Esophagus (tissue), 2 donors: Measurements from ENCODE around the gene LOXHD1. TPM values are rescaled to one million over a fixed set of nuclear protein-coding genes. Genes with fewer than 3 reads are reported as not detected.

Experiments
- H3K27ac ChIP-seq, 2 donors: one replicate each; pipeline ENCODE4 v1.5.1; 2013; ENCODE audit warnings: low read depth in 2 of 2, mild to moderate bottlenecking in 2 of 2, inconsistent platforms in 1 of 2, low read length in 1 of 2, moderate library complexity in 1 of 2
- H3K27me3 ChIP-seq, 2 donors: one replicate each; pipeline ENCODE4 v1.6.1; 2013; ENCODE audit warnings: low read length in 2 of 2, control low read depth in 1 of 2, mild to moderate bottlenecking in 1 of 2; ENCODE audit not compliant: insufficient read depth in 2 of 2, control insufficient read depth in 1 of 2
- H3K36me3 ChIP-seq, 2 donors: one replicate each; pipeline ENCODE4 v1.6.1; 2013; ENCODE audit warnings: low read length in 1 of 2; ENCODE audit not compliant: control insufficient read depth in 2 of 2, insufficient read depth in 2 of 2
- H3K4me1 ChIP-seq, 2 donors: one replicate each; pipeline ENCODE4 v1.6.1; 2013; ENCODE audit warnings: low read length in 1 of 2; ENCODE audit not compliant: control insufficient read depth in 2 of 2, insufficient read depth in 2 of 2
- H3K4me3 ChIP-seq, 2 donors: one replicate each; pipeline ENCODE4 v1.5.1; 2013; ENCODE audit warnings: low read length in 2 of 2, mild to moderate bottlenecking in 2 of 2, low read depth in 1 of 2, moderate library complexity in 1 of 2
- H3K9me3 ChIP-seq, 2 donors: one replicate each; pipeline ENCODE4 v1.6.1; 2013; ENCODE audit warnings: mild to moderate bottlenecking in 2 of 2, low read depth in 1 of 2, low read length in 1 of 2, moderate library complexity in 1 of 2; ENCODE audit not compliant: control insufficient read depth in 2 of 2, insufficient read depth in 1 of 2
- WGBS, 2 donors: extraction: QIAGEN DNeasy Blood & Tissue Kit; methylation state at CpG; one replicate each; pipeline ENCODE4 v1.1.7; 2013; 5-methylcytosine and 5-hydroxymethylcytosine counted together
- polyA plus RNA-seq, 2 donors: library from polyadenylated mRNA; stranded (reverse); fragments of 200-250 nt; gene quantifications; one replicate each; pipeline ENCODE4 v1.2.3, GENCODE V29; 2013
- donor health status: healthy with polysubstance abuse.
- donor health status: Bipolar disorder and iron deficiency.

LOXHD1 gene
- polyA plus RNA-seq, 2 donors: 0.02 to 0.04 TPM

- no peaks in the 10 kb centered on the region for H3K27me3 ChIP-seq
- H3K4me1 ChIP-seq: peaks cover 6 to 8% of the 10 kb centered on the region in 2 donors
- H3K36me3 ChIP-seq: no peaks in the 10 kb centered on the region
- no peak overlapping the region for H3K27ac ChIP-seq
- no peak overlapping the region for H3K4me3 ChIP-seq
- no peaks in the 10 kb centered on the region for H3K9me3 ChIP-seq
- 24 to 36% methylated on average over 3 of the region's 3 CpGs for WGBS, 2 donors
Measured at GRCh38 chr18:46469186-46469915, 187.7 kb downstream of the LOXHD1 start.

- H3K36me3 ChIP-seq: no peaks in the 10 kb centered on the region
- H3K4me3 ChIP-seq: no peak overlapping the region
- H3K27me3 ChIP-seq: no peaks in the 10 kb centered on the region
- H3K27ac ChIP-seq: no peak overlapping the region
- WGBS, 2 donors: 56 to 61% methylated on average over 11 of the region's 11 CpGs
- no peaks in the 10 kb centered on the region for H3K9me3 ChIP-seq
- peaks cover 6 to 8% of the 10 kb centered on the region in 2 donors for H3K4me1 ChIP-seq
Measured at GRCh38 chr18:46468426-46469180, 188.4 kb downstream of the LOXHD1 start.

GRCh38 chr18:46466234-46467160, 190.5 kb downstream of the LOXHD1 start:
- no peaks in the 10 kb centered on the region for H3K9me3 ChIP-seq
- H3K27ac ChIP-seq: no peak overlapping the region
- no peak overlapping the region for H3K4me3 ChIP-seq
- peaks cover 6 to 8% of the 10 kb centered on the region in 2 donors for H3K4me1 ChIP-seq
- 37 to 47% methylated on average over 9 of the region's 9 CpGs for WGBS, 2 donors
- no peaks in the 10 kb centered on the region for H3K36me3 ChIP-seq
- no peaks in the 10 kb centered on the region for H3K27me3 ChIP-seq

GRCh38 chr18:46464926-46465655, 191.9 kb downstream of the LOXHD1 start:
- WGBS, 2 donors: 73 to 75% methylated on average over 8 of the region's 8 CpGs
- H3K4me1 ChIP-seq: peaks cover 6 to 8% of the 10 kb centered on the region in 2 donors
- H3K36me3 ChIP-seq: no peaks in the 10 kb centered on the region
- H3K27me3 ChIP-seq: no peaks in the 10 kb centered on the region
- no peaks in the 10 kb centered on the region for H3K9me3 ChIP-seq
- no peak overlapping the region for H3K27ac ChIP-seq
- no peak overlapping the region for H3K4me3 ChIP-seq

GRCh38 chr18:46462523-46462922, 194.5 kb downstream of the LOXHD1 start:
- Histone ChIP-seq H3K4me3 (no peak overlapping the region), H3K4me1 (peaks cover 5 to 6% of the 10 kb centered on the region in 2 donors), H3K9me3 (no peaks in the 10 kb centered on the region), H3K27ac (no peak overlapping the region), H3K27me3 (no peaks in the 10 kb centered on the region), H3K36me3 (no peaks in the 10 kb centered on the region)
- 41 to 44% methylated on average over 7 of the region's 7 CpGs for WGBS, 2 donors

GRCh38 chr18:46461993-46462392, 195.0 kb downstream of the LOXHD1 start:
- Histone ChIP-seq H3K27ac (no peak overlapping the region), H3K27me3 (no peaks in the 10 kb centered on the region), H3K9me3 (no peaks in the 10 kb centered on the region), H3K4me1 (peaks cover 5 to 6% of the 10 kb centered on the region in 2 donors), H3K36me3 (no peaks in the 10 kb centered on the region), H3K4me3 (no peak overlapping the region)
- 79 to 88% methylated on average over 5 to 6 of the region's 6 CpGs for WGBS, 2 donors

GRCh38 chr18:46460754-46461153, 196.3 kb downstream of the LOXHD1 start:
- 83 to 93% methylated on average over 5 of the region's 5 CpGs for WGBS, 2 donors
- Histone ChIP-seq H3K9me3 (no peaks in the 10 kb centered on the region), H3K27me3 (no peaks in the 10 kb centered on the region), H3K27ac (no peak overlapping the region), H3K4me3 (no peak overlapping the region), H3K36me3 (peaks cover 0 to 4% of the 10 kb centered on the region in 2 donors), H3K4me1 (no peaks in the 10 kb centered on the region)

GRCh38 chr18:46459789-46460455, 197.1 kb downstream of the LOXHD1 start:
- H3K9me3 ChIP-seq: no peaks in the 10 kb centered on the region
- 84 to 85% methylated on average over 19 of the region's 19 CpGs for WGBS, 2 donors
- H3K27me3 ChIP-seq: no peaks in the 10 kb centered on the region
- no peak overlapping the region for H3K27ac ChIP-seq
- H3K36me3 ChIP-seq: peaks cover 0 to 4% of the 10 kb centered on the region in 2 donors
- H3K4me1 ChIP-seq: no peaks in the 10 kb centered on the region
- H3K4me3 ChIP-seq: no peak overlapping the region
